MM.1S (cell line): ENCODE measurements around the gene NLRC3.

Experiments
- DNase-seq: peaks from one replicate; pipeline ENCODE4 v3.0.0-alpha.2; 2015
- H2AFZ ChIP-seq: fragments of 300-600 bp; sonication (generic); 2 replicates; pipeline ENCODE4 v1.6.0; 2016; ENCODE audit warnings: antibody characterized with exemption, low read length
- H3F3A ChIP-seq: fragments of 300-600 bp; sonication (generic); 2 replicates; pipeline ENCODE4 v1.6.1; 2016; ENCODE audit warnings: mild to moderate bottlenecking, antibody characterized with exemption, low read length, moderate library complexity, mixed read lengths; ENCODE audit not compliant: insufficient read depth
- H3K27ac ChIP-seq: fragments of 300-600 bp; sonication (generic); 2 replicates; pipeline ENCODE4 v1.5.1; 2016; ENCODE audit warnings: mild to moderate bottlenecking, low read length
- H3K27me3 ChIP-seq: fragments of 300-600 bp; sonication (generic); replicated peaks from 2 replicates; pipeline ENCODE4 v1.6.0; 2016; ENCODE audit warnings: low read length; ENCODE audit not compliant: insufficient read depth
- H3K36me3 ChIP-seq: fragments of 300-600 bp; sonication (generic); replicated peaks from 2 replicates; pipeline ENCODE4 v1.6.1; 2016; ENCODE audit warnings: mild to moderate bottlenecking, low read length, mixed read lengths; ENCODE audit not compliant: insufficient read depth
- H3K4me1 ChIP-seq: fragments of 300-600 bp; sonication (generic); 2 replicates; pipeline ENCODE4 v1.6.1; 2016; ENCODE audit warnings: low read length, mixed read lengths
- H3K4me2 ChIP-seq: fragments of 300-600 bp; sonication (generic); 2 replicates; pipeline ENCODE4 v1.6.0; 2016; ENCODE audit warnings: low read depth, low read length
- H3K4me3 ChIP-seq: fragments of 300-600 bp; sonication (generic); 2 replicates; pipeline ENCODE4 v1.5.1; 2016; ENCODE audit warnings: low read length, mixed read lengths
- H3K79me2 ChIP-seq: fragments of 300-600 bp; sonication (generic); 2 replicates; pipeline ENCODE4 v1.6.1; 2016; ENCODE audit warnings: mixed run types, low read length, mixed read lengths
- H3K9ac ChIP-seq: fragments of 300-600 bp; sonication (generic); 2 replicates; pipeline ENCODE4 v1.6.1; 2016; ENCODE audit warnings: low read length, mixed read lengths
- H3K9me2 ChIP-seq: fragments of 300-600 bp; sonication (generic); replicated peaks from 2 replicates; pipeline ENCODE4 v1.6.1; 2016; ENCODE audit warnings: mild to moderate bottlenecking, low read length, mixed read lengths; ENCODE audit not compliant: insufficient read depth
- H3K9me3 ChIP-seq: fragments of 300-600 bp; sonication (generic); replicated peaks from 2 replicates; pipeline ENCODE4 v1.6.1; 2016; ENCODE audit warnings: mild to moderate bottlenecking, low read length, mixed read lengths; ENCODE audit not compliant: insufficient read depth
- H4K20me1 ChIP-seq: fragments of 300-600 bp; sonication (generic); 2 replicates; pipeline ENCODE4 v1.6.1; 2016; ENCODE audit warnings: mild to moderate bottlenecking, low read length, moderate library complexity, mixed read lengths; ENCODE audit not compliant: insufficient read depth
- CTCF ChIP-seq: fragments of 300-600 bp; sonication (generic); IDR thresholded peaks from 2 replicates; pipeline ENCODE4 v1.5.1; 2016; ENCODE audit warnings: antibody characterized with exemption, low read length, mixed read lengths
- EZH2 ChIP-seq: fragments of 300-600 bp; sonication (generic); optimal IDR thresholded peaks from 2 replicates; pipeline ENCODE3; 2017; ENCODE audit warnings: low read depth, mild to moderate bottlenecking, antibody characterized with exemption, low read length, mixed read lengths
- EZH2phosphoT487 ChIP-seq: fragments of 300-600 bp; sonication (generic); IDR thresholded peaks from 2 replicates; pipeline ENCODE4 v1.6.1; 2018; ENCODE audit warnings: antibody characterized with exemption, low read length

Gene NLRC3

GRCh38 chr16:3519581-3519980 lies 57.6 kb downstream of the NLRC3 start:
- Histone ChIP-seq H3K79me2 (no peaks in the 10 kb centered on the region), H4K20me1 (no peaks in the 10 kb centered on the region), H3K9ac (no peak overlapping the region), H3K4me3 (no peak overlapping the region), H3K27ac (no peak overlapping the region), H3K4me2 (no peak overlapping the region), H3K27me3 (no peaks in the 10 kb centered on the region), H3K9me2 (no peaks in the 10 kb centered on the region), H3K9me3 (no peaks in the 10 kb centered on the region), H3K36me3 (no peaks in the 10 kb centered on the region), H2AFZ (no peak overlapping the region), H3K4me1 (peaks cover 8% of the 10 kb centered on the region), H3F3A (no peaks in the 10 kb centered on the region; the same call in 1 of the 2 replicates)
- TF ChIP-seq EZH2, result no peak
- TF ChIP-seq EZH2phosphoT487, result no peak
- TF ChIP-seq CTCF, result no peak
- DNase-seq, result no peak

GRCh38 chr16:3518986-3519348 lies 58.2 kb downstream of the NLRC3 start:
- Histone ChIP-seq H3K4me1 (peaks cover 14% of the 10 kb centered on the region), H3K27ac (no peak overlapping the region), H3K4me2 (no peak overlapping the region), H3K4me3 (no peak overlapping the region), H3F3A (peaks cover 3% of the 10 kb centered on the region), H3K9me3 (no peaks in the 10 kb centered on the region), H4K20me1 (no peaks in the 10 kb centered on the region), H3K27me3 (no peaks in the 10 kb centered on the region), H3K9me2 (no peaks in the 10 kb centered on the region), H2AFZ (no peak overlapping the region), H3K9ac (no peak overlapping the region), H3K36me3 (no peaks in the 10 kb centered on the region), H3K79me2 (no peaks in the 10 kb centered on the region)
- no peak for DNase-seq
- TF ChIP-seq EZH2 (no peak), EZH2phosphoT487 (no peak)

GRCh38 chr16:3518292-3518985 lies 58.8 kb downstream of the NLRC3 start:
- Histone ChIP-seq H3F3A (peaks cover 8% of the 10 kb centered on the region), H4K20me1 (no peaks in the 10 kb centered on the region), H3K9me2 (no peaks in the 10 kb centered on the region), H2AFZ (no peak overlapping the region), H3K4me2 (no peak overlapping the region), H3K9ac (no peak overlapping the region), H3K4me3 (no peak overlapping the region), H3K27me3 (no peaks in the 10 kb centered on the region), H3K27ac (no peak overlapping the region), H3K79me2 (no peaks in the 10 kb centered on the region), H3K36me3 (no peaks in the 10 kb centered on the region), H3K4me1 (peaks cover 19% of the 10 kb centered on the region), H3K9me3 (no peaks in the 10 kb centered on the region)
- TF ChIP-seq EZH2phosphoT487 (no peak), CTCF (no peak), EZH2 (no peak)
- no peak for DNase-seq

- H3K27ac ChIP-seq, result no peak overlapping the region
- H3K9me2 ChIP-seq, result no peaks in the 10 kb centered on the region
- no peak overlapping the region for H3K4me3 ChIP-seq
- no peaks in the 10 kb centered on the region for H4K20me1 ChIP-seq
- no peaks in the 10 kb centered on the region for H3K79me2 ChIP-seq
- no peak for DNase-seq
- H3F3A ChIP-seq, result peaks cover 9% of the 10 kb centered on the region
- H3K9me3 ChIP-seq, result no peaks in the 10 kb centered on the region
- no peaks in the 10 kb centered on the region for H3K27me3 ChIP-seq
- no peaks in the 10 kb centered on the region for H3K36me3 ChIP-seq
- H3K4me2 ChIP-seq, result no peak overlapping the region
- H3K4me1 ChIP-seq, result peaks cover 29% of the 10 kb centered on the region
- H2AFZ ChIP-seq, result no peak overlapping the region
- no peak overlapping the region for H3K9ac ChIP-seq
- no peak for TF ChIP-seq EZH2phosphoT487
- TF ChIP-seq EZH2, result no peak
- TF ChIP-seq CTCF, result no peak
Observed at GRCh38 chr16:3515897-3516296, 61.3 kb downstream of the NLRC3 start.
